Endothelial cell of coronary artery (primary cell): ENCODE results near the gene TMEM239. TPM values are rescaled to one million over a fixed set of nuclear protein-coding genes. Genes with fewer than 3 reads are reported as not detected.

Experiments used
- total RNA-seq: library from RNA; depleted of rRNA; stranded (reverse); fragments of >200 nt; gene quantifications from 2 replicates; pipeline ENCODE4 v1.2.3, GENCODE V29; 2014

The TMEM239 gene
- total RNA-seq, result not detected in 2 replicates

GRCh38 chr20:2816030-2816582, at the start of gene TMEM239:
TMEM239 (plus strand) TSS chr20:2816364; CDS start chr20:2816555, 191 bp downstream.

GRCh38 chr20:2800521-2801285, 15.5 kb upstream of the TMEM239 start, which contains the start of gene CPXM1:
CPXM1 (minus strand) TSS chr20:2800627; CDS start chr20:2800572, 55 bp downstream.

GRCh38 chr20:2814587-2815051, 1.5 kb upstream of the TMEM239 start, which contains the start of gene C20orf141:
C20orf141 (plus strand) TSS chr20:2814987; CDS start chr20:2815185, 198 bp downstream.

GRCh38 chr20:2840138-2840966, 24.2 kb downstream of the TMEM239 start, which contains the start of the genes PCED1A and VPS16:
PCED1A (minus strand) TSS chr20:2840655; CDS start chr20:2839912, 743 bp downstream.
VPS16 (plus strand) TSS chr20:2840745; CDS start chr20:2840775, 30 bp downstream.

Other genes with a start within 250 kb of the TMEM239 start
- 243 TPM in 2 replicates for gene NOP56, start 163.7 kb upstream of the TMEM239 start, total RNA-seq
- 108 and 134 TPM in 2 replicates for gene IDH3B, start 152.1 kb upstream of the TMEM239 start, total RNA-seq
- gene EBF4, start 123.6 kb upstream of the TMEM239 start, total RNA-seq, result 0.99 and 2.9 TPM in 2 replicates
- gene CPXM1, start 15.7 kb upstream of the TMEM239 start, total RNA-seq, result 0.09 TPM in 1 of 2 replicates, not detected in the other
- not detected in 2 replicates for gene C20orf141, start 1.4 kb upstream of the TMEM239 start, total RNA-seq
- 9.4 and 19.0 TPM in 2 replicates for gene PCED1A, start 24.3 kb downstream of the TMEM239 start, total RNA-seq
- 46.4 and 70.4 TPM in 2 replicates for gene VPS16, start 24.4 kb downstream of the TMEM239 start, total RNA-seq
- gene PTPRA, start 57.1 kb downstream of the TMEM239 start, total RNA-seq, result 20.6 and 28.1 TPM in 2 replicates
- gene GNRH2, start 227.3 kb downstream of the TMEM239 start, total RNA-seq, result 0.18 TPM in 1 of 2 replicates, not detected in the other
- 41.4 and 48.8 TPM in 2 replicates for gene MRPS26, start 229.7 kb downstream of the TMEM239 start, total RNA-seq